MCF 10A (cell line): ENCODE measurements around the gene SOCS4. TPM values are rescaled to one million over a fixed set of nuclear protein-coding genes. Genes with fewer than 3 reads are reported as not detected.

Source experiments
- BruUV-seq: library from RNA; stranded (reverse); fragments of 400-500 nt; replicated peaks from 2 replicates; lab custom pipeline; 2021; lab: Mats Ljungman, UMichigan
- CTCF ChIA-PET: fragments of 300-600 bp; sonication (Branson Sonifier 250); formaldehyde crosslinking; extraction: SDS; loops from one replicate; lab custom pipeline; 2021; ENCODE audit warnings: antibody characterized with exemption, inconsistent platforms; lab: Yijun Ruan, JAX
- POLR2A ChIA-PET: fragments of 300-600, 350-650 bp; sonication (Branson Sonifier 250); formaldehyde crosslinking; extraction: SDS; loops from one replicate; lab custom pipeline; 2020; ENCODE audit warnings: antibody characterized with exemption, inconsistent platforms; lab: Yijun Ruan, JAX
- DNase-seq: peaks from one replicate; pipeline ENCODE4 v3.0.0-alpha.2; 2018; ENCODE audit not compliant: unreplicated experiment
- H3K27ac Mint-ChIP-seq: one replicate; pipeline ENCODE4 v1.8.0; 2022; ENCODE audit warnings: mild to moderate bottlenecking, low read depth, mixed read lengths; ENCODE audit not compliant: unreplicated experiment
- H3K27me3 Mint-ChIP-seq: one replicate; pipeline ENCODE4 v1.8.0; 2022; ENCODE audit warnings: mixed read lengths; ENCODE audit not compliant: insufficient read depth, unreplicated experiment
- H3K36me3 Mint-ChIP-seq: one replicate; pipeline ENCODE4 v1.8.0; 2022; ENCODE audit warnings: mild to moderate bottlenecking, moderate library complexity, mixed read lengths; ENCODE audit not compliant: insufficient read depth, unreplicated experiment
- H3K4me1 Mint-ChIP-seq: one replicate; pipeline ENCODE4 v1.8.0; 2022; ENCODE audit warnings: mixed read lengths; ENCODE audit not compliant: insufficient read depth, unreplicated experiment
- H3K4me3 Mint-ChIP-seq: one replicate; pipeline ENCODE4 v1.8.0; 2022; ENCODE audit warnings: mild to moderate bottlenecking, moderate library complexity, mixed read lengths; ENCODE audit not compliant: unreplicated experiment
- H3K9me3 Mint-ChIP-seq: one replicate; pipeline ENCODE4 v1.8.0; 2022; ENCODE audit warnings: mixed read lengths; ENCODE audit not compliant: unreplicated experiment
- CTCF ChIP-seq: fragments of 200-600 bp; IDR thresholded peaks from one replicate; pipeline ENCODE4 v1.8.0; 2022; ENCODE audit warnings: antibody characterized with exemption, mild to moderate bottlenecking; ENCODE audit not compliant: unreplicated experiment
- intact Hi-C: fragments of 100-400 bp; cut with micrococcal nuclease; formaldehyde crosslinking; loops from 2 replicates; pipeline ENCODE4 v1.14.1; 2022
- total RNA-seq: library from RNA; stranded (reverse); gene quantifications from 2 replicates; pipeline ENCODE4 v1.2.3, GENCODE V29; 2022

SOCS4 gene
- total RNA-seq, 1 experiment from 2014 or later: 29.6 TPM

GRCh38 chr14:55073856-55074255, 46.8 kb downstream of the SOCS4 start:
- CTCF ChIA-PET: interaction anchor here (1.2 kb wide), 1 partner anchor 509 kb away, joined by 4 read pairs; no protein-coding TSS in a partner anchor
- POLR2A ChIA-PET: interaction anchor here (1.0 to 10.6 kb wide), 4 partner anchors 14 to 56 kb away, joined by 5 to 356 read pairs (median 73); partner anchors contain the start of genes LGALS3 and MAPK1IP1L
- BruUV-seq: no TSS peak

GRCh38 chr14:55074662-55075061, 47.6 kb downstream of the SOCS4 start:
- H3K27me3 Mint-ChIP-seq: no peaks in the 10 kb centered on the region
- TF ChIP-seq CTCF: no peak
- peaks cover 6% of the 10 kb centered on the region for H3K9me3 Mint-ChIP-seq
- DNase-seq: peak; percentile 34
- BruUV-seq: no TSS peak
- intact Hi-C loops: no loop called here
- ChIA-PET POLR2A (interaction anchor here (0.6 to 10.6 kb wide), 7 partner anchors 8 to 81 kb away, joined by 3 to 356 read pairs (median 39); partner anchors contain the start of genes MAPK1IP1L, SOCS4 and WDHD1), CTCF (interaction anchor here (0.6 to 1.1 kb wide), 3 partner anchors 15 to 57 kb away, joined by 3 to 4 read pairs (median 4); partner anchors contain the start of gene MAPK1IP1L)
- no peak overlapping the region for H3K4me3 Mint-ChIP-seq
- H3K4me1 Mint-ChIP-seq: peaks cover 65% of the 10 kb centered on the region
- peaks cover 21% of the 10 kb centered on the region for H3K36me3 Mint-ChIP-seq
- peak overlapping the region; percentile 100 for H3K27ac Mint-ChIP-seq

More at GRCh38 chr14:55073856-55074255, 46.8 kb downstream of the SOCS4 start:
- Mint-ChIP-seq H3K9me3 (peaks cover 6% of the 10 kb centered on the region), H3K4me3 (no peak overlapping the region), H3K27me3 (no peaks in the 10 kb centered on the region), H3K4me1 (peaks cover 59% of the 10 kb centered on the region), H3K36me3 (peaks cover 23% of the 10 kb centered on the region), H3K27ac (peak overlapping the region; percentile 100)
- DNase-seq: peak; percentile 34
- intact Hi-C loops: no loop called here
- no peak for TF ChIP-seq CTCF

- POLR2A ChIA-PET: interaction anchor here (1.0 to 10.6 kb wide), 9 partner anchors 9 to 85 kb away, joined by 3 to 356 read pairs (median 12); partner anchors contain the start of genes MAPK1IP1L, SOCS4 and WDHD1
- Mint-ChIP-seq H3K27me3 (no peaks in the 10 kb centered on the region), H3K4me3 (peak overlapping the region; percentile 22), H3K9me3 (peaks cover 6% of the 10 kb centered on the region), H3K4me1 (peaks cover 64% of the 10 kb centered on the region), H3K36me3 (peaks cover 18% of the 10 kb centered on the region), H3K27ac (peak overlapping the region; percentile 100)
- intact Hi-C loops: no loop called here
- BruUV-seq: no TSS peak
- no peak for TF ChIP-seq CTCF
- no peak for DNase-seq
- CTCF ChIA-PET: interaction anchor here (0.9 to 1.2 kb wide), 3 partner anchors 18 to 195 kb away, joined by 3 to 4 read pairs (median 3); no protein-coding TSS in a partner anchor
Observed at GRCh38 chr14:55075628-55076175, 48.7 kb downstream of the SOCS4 start.
